ENCODE measurements around the gene LZTS2.

- TF ChIP-seq SP1 (IDR thresholded peaks at IDR 0.05) (no peak), SUZ12 (IDR thresholded peaks at IDR 0.05) (no peak), TARDBP (IDR thresholded peaks at IDR 0.05) (no peak), L3MBTL2 (conservative IDR thresholded peaks at IDR 0.05) (no peak), LEF1 (IDR thresholded peaks at IDR 0.05; ENCODE audit: borderline replicate concordance) (no peak), FOXM1 (IDR thresholded peaks at IDR 0.05; ENCODE audit: borderline replicate concordance) (no peak), BHLHE40 (IDR thresholded peaks at IDR 0.05; ENCODE audit: borderline replicate concordance) (no peak)
Measured at GRCh38 chr10:100986623-100986951, 13.0 kb upstream of the LZTS2 start.

Data from HEK293T (cell line).